Stimulated activated CD8-positive, alpha-beta memory T cell treated with anti-CD3 and anti-CD28 coated beads, Interleukin-2, amount 100 ng/mL, for 48 hours (primary cell): Measurements from ENCODE around the gene RAVER1.
"Not testable (repeated sequence)": the region's sequence is repeated elsewhere in the genome, so short reads cannot be mapped to it uniquely, and the experiment has no call there.

Experiments
- DNase-seq, 2 donors: peaks; one replicate each; pipeline ENCODE4 v3.0.0-alpha.2; 2020; ENCODE audit warnings: low read depth in 2 of 2

RAVER1 gene

DNA sequence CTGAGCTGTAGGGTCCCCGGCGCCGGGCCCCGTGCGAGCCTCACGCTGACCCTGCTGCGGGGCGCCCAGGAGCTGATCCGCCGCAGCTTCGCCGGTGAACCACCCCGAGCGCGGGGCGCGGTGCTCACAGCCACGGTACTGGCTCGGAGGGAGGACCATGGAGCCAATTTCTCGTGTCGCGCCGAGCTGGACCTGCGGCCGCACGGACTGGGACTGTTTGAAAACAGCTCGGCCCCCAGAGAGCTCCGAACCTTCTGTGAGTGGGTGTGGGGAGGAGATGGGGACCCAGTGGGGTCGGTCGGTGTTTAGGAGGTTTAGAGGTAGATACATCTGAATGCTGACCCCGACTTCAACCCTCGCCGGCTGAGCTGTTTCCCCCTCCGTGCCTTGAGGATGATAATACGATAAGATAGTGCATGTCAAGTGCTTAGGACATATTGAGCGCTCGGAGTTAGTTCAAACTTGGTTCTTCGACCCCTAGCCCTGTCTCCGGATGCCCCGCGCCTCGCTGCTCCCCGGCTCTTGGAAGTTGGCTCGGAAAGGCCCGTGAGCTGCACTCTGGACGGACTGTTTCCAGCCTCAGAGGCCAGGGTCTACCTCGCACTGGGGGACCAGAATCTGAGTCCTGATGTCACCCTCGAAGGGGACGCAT, 41.6 kb downstream of the RAVER1 start:
- no peak for DNase-seq

DNA sequence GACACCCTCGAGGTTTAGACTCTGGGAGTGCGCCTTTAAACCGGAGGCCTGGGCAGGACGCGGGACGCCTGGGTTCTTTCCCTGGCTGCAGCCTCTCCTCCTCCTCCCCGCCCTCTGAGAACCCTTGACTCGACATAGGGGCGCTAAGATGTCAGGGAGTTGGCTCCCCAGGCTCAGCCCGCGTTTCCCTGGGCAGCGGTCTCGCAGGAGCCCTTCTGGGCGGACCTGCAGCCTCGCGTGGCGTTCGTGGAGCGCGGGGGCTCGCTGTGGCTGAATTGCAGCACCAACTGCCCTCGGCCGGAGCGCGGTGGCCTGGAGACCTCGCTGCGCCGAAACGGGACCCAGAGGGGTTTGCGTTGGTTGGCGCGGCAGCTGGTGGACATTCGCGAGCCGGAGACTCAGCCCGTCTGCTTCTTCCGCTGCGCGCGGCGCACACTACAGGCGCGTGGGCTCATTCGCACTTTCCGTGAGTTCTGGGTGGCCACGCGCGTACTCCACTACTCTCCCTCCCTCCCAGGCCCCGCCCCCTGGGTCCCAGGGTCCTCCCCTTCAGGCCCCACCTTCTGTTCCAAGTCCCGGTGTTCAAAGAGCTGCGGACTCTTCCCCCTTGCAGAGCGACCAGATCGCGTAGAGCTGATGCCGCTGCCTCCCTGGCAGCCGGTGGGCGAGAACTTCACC, 42.3 kb downstream of the RAVER1 start:
- peak; percentile 42 to 56 for DNase-seq

DNA sequence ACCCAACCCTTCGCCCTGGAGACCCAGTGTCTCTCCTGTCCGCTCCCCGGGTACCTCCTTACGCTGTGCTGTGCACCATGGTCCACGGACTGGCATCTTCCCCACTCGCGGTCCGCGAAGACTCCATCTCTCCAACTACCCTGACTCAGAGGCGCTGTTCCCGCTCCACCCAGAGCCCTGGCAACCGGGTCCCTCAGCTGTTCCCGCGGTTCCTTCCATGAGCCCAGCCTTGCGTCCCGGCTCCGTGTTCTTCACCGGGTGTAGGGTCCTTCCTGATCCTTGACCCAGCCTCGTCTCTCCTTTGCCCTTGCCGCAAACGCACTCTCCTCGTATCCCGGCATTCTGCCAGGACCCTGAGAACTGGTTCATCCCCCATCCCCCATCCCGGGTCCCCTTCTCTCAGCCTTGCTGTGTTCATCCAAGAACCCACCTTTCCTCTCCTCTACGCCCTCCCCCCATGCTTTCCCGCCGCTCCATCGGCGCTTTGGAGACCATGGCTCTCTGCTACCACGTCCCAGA, 42.9 kb downstream of the RAVER1 start:
- DNase-seq = no peak

DNA sequence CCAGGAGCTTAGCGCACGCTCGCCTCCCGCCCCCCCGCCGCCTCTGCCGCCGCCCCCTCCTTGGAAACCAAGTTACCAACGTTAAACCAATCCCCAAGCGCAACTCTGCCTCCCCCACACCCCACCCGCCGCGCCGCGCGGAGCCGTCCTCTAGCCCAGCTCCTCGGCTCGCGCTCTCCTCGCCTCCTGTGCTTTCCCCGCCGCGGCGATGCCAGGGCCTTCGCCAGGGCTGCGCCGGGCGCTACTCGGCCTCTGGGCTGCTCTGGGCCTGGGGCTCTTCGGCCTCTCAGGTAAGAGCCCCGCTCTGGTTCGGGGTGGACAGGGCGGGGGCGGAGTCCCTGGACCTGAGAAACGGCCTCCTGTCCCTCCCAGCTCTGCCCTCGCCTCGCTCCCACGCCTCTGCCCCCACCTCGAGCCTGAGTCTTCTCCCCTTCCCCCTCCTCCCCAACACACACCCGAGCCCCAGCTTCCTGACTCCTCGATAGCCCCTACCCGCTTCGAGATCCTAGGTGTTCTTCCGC, 43.4 kb downstream of the RAVER1 start, which contains the start of gene ICAM5:
TSS of gene ICAM5 (plus strand) at position 117 of the 521 bp plus-strand sequence. CDS start at position 209, 92 bp downstream.
- DNase-seq = no peak

DNA sequence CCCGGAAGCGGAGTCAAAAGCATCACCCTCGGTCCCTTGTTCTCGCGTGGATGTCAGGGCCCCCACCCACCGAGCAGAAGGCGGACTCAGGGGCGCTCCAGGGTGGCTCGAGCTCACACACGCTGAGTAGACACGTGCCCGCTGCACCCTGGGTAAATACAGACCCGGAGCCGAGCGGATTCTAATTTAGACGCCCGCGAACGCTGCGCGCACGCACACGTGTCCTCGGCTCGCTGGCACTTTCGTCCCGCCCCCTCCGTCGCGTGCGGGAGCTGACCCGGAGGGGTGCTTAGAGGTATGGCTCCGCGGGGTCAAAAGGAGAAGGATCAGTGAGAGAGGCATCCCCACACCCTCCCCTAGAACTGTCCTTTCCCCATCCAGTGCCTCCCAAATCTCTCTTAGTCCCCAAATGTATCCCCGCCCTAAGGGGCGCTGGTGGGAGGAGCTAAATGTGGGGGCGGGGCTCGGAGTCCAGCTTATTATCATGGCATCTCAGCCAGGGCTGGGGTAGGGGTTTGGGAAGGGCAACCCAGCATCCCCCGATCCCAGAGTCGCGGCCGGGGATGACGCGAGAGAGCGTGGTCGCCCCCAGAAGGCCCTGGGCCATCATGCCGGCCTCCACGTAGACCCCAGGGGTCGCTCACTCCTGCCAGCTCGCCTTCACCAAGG, 44.0 kb downstream of the RAVER1 start:
- DNase-seq = peak; percentile 48 to 67

DNA sequence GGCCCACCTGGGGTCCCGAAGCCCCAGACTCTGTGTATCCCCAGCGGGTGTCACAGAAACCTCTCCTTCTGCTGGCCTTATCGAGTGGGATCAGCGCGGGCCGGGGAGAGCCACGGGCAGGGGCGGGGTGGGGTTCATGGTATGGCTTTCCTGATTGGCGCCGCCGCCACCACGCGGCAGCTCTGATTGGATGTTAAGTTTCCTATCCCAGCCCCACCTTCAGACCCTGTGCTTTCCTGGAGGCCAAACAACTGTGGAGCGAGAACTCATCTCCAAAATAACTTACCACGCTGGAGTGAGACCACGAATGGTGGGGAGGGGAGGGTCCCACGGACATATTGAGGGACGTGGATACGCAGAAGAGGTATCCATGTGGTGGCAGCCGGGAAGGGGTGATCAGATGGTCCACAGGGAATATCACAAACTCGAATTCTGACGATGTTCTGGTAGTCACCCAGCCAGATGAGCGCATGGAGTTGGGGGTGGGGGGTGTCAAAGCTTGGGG, 44.6 kb downstream of the RAVER1 start:
- DNase-seq = no peak

DNA sequence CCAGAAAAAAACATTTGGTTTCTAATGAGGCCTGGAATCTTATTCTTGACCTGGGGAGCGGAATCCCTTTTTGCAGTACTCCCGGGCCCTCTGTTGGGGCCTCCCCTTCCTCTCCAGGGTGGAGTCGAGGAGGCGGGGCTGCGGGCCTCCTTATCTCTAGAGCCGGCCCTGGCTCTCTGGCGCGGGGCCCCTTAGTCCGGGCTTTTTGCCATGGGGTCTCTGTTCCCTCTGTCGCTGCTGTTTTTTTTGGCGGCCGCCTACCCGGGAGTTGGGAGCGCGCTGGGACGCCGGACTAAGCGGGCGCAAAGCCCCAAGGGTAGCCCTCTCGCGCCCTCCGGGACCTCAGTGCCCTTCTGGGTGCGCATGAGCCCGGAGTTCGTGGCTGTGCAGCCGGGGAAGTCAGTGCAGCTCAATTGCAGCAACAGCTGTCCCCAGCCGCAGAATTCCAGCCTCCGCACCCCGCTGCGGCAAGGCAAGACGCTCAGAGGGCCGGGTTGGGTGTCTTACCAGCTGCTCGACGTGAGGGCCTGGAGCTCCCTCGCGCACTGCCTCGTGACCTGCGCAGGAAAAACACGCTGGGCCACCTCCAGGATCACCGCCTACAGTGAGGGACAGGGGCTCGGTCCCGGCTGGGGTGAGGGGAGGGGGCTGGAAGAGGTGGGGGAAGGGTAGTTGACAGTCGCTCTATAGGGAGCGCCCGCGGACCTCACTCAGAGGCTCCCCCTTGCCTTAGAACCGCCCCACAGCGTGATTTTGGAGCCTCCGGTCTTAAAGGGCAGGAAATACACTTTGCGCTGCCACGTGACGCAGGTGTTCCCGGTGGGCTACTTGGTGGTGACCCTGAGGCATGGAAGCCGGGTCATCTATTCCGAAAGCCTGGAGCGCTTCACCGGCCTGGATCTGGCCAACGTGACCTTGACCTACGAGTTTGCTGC, 46.3 kb downstream of the RAVER1 start, which contains the start of gene ICAM4:
TSS of gene ICAM4 (plus strand) at position 153 of the 935 bp plus-strand sequence. CDS start at position 211, 58 bp downstream.
- no peak for DNase-seq

DNA sequence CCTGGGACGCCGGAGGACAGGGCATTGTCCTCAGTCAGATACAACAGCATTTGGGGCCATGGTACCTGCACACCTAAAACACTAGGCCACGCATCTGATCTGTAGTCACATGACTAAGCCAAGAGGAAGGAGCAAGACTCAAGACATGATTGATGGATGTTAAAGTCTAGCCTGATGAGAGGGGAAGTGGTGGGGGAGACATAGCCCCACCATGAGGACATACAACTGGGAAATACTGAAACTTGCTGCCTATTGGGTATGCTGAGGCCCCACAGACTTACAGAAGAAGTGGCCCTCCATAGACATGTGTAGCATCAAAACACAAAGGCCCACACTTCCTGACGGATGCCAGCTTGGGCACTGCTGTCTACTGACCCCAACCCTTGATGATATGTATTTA, 47.9 kb downstream of the RAVER1 start:
- DNase-seq = no peak

DNA sequence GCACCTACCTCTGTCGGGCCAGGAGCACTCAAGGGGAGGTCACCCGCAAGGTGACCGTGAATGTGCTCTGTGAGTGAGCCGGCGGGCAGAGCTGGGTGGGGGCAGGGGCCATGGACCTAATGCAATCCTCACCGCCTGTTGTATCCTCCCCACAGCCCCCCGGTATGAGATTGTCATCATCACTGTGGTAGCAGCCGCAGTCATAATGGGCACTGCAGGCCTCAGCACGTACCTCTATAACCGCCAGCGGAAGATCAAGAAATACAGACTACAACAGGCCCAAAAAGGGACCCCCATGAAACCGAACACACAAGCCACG, 48.4 kb downstream of the RAVER1 start:
- no peak for DNase-seq

DNA sequence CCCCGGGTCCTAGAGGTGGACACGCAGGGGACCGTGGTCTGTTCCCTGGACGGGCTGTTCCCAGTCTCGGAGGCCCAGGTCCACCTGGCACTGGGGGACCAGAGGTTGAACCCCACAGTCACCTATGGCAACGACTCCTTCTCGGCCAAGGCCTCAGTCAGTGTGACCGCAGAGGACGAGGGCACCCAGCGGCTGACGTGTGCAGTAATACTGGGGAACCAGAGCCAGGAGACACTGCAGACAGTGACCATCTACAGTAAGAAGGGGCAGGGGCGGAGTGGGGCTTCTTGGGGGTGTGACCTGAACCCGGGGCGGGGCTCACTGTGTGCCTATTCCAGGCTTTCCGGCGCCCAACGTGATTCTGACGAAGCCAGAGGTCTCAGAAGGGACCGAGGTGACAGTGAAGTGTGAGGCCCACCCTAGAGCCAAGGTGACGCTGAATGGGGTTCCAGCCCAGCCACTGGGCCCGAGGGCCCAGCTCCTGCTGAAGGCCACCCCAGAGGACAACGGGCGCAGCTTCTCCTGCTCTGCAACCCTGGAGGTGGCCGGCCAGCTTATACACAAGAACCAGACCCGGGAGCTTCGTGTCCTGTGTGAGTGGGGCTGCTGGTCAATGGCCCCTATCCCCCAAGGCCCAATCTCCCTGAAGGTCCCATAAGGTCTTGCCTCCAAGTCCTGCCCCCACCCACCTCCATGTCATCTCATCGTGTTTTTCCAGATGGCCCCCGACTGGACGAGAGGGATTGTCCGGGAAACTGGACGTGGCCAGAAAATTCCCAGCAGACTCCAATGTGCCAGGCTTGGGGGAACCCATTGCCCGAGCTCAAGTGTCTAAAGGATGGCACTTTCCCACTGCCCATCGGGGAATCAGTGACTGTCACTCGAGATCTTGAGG, 49.0 kb downstream of the RAVER1 start:
- no peak for DNase-seq

DNA sequence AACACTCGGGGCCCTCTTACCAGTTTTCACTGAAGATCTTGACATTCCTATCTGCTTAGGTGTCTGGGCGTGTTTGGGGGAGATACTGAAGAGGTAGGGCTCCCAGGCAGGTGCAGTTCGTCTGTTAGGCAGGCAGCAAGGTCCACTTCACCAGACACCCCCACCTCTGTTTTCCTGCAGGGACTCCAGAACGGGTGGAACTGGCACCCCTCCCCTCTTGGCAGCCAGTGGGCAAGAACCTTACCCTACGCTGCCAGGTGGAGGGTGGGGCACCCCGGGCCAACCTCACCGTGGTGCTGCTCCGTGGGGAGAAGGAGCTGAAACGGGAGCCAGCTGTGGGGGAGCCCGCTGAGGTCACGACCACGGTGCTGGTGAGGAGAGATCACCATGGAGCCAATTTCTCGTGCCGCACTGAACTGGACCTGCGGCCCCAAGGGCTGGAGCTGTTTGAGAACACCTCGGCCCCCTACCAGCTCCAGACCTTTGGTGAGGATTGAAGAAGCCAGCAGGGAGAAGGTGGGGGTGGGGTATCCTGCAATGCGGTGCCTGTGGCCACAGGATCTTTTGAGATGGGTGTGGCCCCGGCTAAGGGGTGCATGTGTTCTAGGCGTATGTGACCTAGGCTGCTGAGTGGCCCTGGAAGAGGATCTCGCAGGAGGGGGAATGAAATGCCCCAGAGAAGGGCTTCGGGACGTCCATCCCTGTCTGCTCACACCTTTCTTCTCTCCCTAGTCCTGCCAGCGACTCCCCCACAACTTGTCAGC, 49.8 kb downstream of the RAVER1 start:
- DNase-seq = no peak

DNA sequence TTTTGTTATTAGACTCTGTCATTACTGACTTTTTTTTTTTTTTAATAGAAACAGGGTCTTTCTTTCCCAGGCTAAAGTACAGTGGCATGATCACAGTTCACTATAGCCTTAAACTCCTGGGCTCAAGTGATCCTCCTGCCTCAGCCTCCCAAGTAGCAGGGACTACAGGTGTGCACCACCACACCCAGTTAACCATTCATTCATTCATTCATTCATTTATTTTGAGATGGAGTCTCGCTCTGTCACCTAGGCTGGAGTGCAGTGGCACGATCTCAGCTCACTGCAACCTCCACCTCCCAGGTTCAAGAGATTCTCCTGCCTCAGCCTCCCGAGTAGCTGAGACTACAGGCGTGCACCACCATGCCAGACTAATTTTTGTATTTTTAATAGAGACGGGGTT, 51.3 kb downstream of the RAVER1 start:
- DNase-seq = not testable (repeated sequence)

DNA sequence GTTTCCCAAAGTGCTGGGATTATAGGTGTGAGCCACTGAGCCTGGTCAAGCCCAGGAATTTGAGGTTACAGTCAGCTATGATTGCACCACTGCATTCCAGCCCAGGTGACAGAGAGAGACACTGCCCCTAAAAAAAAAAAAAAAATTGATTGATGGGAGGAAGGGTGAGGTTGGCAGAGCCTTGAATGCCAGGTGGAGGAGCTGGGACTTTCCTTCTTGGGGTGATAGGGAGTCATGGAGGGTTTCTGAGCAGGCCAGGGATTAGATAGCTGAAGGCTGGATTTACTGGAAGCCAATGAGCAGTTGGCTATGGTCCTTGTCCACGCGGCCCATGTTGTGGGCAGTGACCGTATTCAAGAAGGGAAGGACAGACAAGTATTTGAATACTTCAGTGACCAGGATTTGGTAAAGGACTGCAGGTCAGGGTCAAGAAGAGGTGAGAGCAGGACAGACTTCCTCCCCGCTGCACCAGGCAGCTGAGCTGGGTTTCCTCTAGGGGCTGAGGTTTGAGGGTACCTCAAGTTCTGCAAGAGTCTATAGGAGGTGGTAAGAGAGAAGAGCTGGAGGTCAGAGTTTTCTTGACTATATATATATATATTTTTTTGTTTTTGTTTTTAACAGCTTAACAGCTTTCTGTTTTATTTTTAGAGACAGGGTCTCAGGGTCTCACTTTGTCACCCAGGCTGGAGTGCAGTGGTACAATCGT, 53.4 kb downstream of the RAVER1 start:
- DNase-seq = no peak

DNA sequence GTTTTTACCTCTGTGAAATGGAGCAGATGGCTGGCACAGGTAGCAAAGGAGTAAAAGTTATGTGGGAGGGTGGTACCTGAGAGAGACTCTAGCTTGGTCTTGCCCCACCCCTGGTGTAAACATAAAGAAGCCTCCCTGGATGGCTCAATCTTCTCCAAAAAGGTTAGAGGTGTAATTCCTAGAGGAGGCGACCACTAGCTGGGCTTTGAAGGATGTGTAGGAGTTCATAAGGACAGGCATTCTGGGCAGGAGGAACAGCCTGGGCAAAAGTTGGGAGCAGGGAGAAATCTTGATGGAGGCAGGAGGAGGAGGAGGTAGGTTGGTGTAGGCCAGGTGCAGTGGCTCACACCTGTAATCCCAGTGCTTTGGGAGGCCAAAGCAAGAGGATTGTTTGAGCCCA, 54.4 kb downstream of the RAVER1 start:
- DNase-seq = no peak

DNA sequence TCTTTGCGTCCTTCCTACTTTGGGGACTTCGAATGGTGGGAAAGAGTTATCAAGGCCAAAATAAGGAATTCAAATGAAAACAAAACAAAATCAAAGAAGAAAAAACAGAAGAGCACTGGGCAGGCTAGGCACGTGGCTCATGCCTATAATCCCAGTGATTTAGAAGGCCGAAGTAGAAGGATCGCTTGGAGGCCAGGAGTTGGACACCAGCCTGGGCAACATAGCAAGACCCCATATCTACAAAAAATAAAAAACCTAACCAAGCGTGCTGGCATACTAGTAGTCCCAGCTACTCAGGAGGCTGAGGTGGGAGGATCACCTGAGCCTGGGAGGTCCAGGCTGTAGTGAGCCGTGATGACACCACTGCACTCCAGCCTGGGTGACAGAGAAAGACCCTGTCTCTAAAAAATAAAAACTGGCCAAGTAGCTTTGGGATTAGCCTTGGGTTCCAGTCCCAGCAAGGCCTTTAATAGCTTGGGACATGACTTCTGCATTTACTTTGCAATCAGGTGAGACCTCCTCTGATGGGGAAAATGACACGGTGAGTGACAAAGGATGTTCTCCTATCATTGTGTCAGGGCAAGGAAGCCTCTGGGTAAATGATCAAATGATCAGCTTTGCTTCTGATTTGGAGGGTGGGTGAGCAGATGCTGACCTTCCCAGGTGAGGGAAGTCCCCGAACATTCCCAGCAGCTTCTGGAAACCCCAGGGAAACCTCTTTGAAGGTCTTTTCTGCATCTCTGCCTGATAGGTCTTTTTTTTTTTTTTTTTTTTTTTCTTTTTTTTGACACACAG, 55.3 kb downstream of the RAVER1 start:
- no peak for DNase-seq

DNA sequence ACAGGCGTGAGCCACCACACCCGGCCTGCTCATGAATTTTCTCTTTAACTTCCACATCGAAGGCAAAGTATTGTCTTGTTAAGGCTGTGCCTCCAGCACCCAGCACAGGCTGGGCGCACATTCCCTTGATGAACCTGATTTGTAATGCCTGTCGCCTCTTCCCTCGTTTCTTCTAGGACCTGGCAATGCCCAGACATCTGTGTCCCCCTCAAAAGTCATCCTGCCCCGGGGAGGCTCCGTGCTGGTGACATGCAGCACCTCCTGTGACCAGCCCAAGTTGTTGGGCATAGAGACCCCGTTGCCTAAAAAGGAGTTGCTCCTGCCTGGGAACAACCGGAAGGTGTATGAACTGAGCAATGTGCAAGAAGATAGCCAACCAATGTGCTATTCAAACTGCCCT, 58.7 kb downstream of the RAVER1 start:
- no peak for DNase-seq

DNA sequence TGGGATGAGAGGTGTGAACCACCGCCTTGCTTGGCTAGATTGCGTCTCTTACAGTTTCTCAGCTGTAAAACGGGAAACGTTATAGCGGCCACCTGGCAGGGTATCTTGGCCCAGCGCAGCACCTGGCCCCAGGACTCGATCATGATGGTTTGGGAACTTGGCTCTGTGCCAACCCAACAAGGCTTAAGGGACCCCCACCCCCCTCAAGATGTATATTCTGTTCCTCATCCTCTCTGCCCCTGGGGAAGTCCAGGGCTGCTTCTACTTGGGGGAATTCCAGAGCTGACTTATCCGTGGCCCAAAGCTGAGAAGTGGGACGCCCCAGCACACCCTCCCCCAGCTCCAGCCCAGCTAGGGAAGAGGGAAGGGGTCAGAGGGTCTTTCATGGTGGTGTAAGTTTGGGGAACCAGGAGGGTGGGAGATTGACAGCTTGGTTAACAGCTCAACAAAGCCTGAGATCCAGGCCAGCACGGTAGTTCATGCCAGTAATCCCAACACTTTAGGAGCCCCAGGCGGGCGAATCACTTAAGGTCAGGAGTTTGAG, 61.7 kb downstream of the RAVER1 start:
- no peak for DNase-seq
